ENCODE measurements around the gene OAF. TPM values are rescaled to one million over a fixed set of nuclear protein-coding genes. Genes with fewer than 3 reads are reported as not detected.
A peak's percentile ranks its signal among the peaks of the same experiment; 100 is the strongest.

The OAF gene
- total and polyA plus RNA-seq, 2 donors = 25.5 to 50.2 TPM

GRCh38 chr11:120217526-120217925 lies 6.7 kb downstream of the OAF start:
- peak overlapping the region; percentile 33 for H3K27ac ChIP-seq (ENCODE audit: low read depth)
- 83% methylated on average over 12 of the region's 12 CpGs for WGBS
- H3K4me1 ChIP-seq (ENCODE audit: insufficient read depth) = peaks cover 3% of the 10 kb centered on the region

GRCh38 chr11:120217941-120218694 lies 7.3 kb downstream of the OAF start:
- DNase-seq (ENCODE audit: extremely low spot score) = no peak
- Histone ChIP-seq H3K4me1 (ENCODE audit: insufficient read depth) (peaks cover 3% of the 10 kb centered on the region), H3K27ac (ENCODE audit: low read depth) (peak overlapping the region; percentile 75), H3K36me3 (ENCODE audit: insufficient read depth) (no peaks in the 10 kb centered on the region), H3K4me3 (ENCODE audit: low read depth, low read length) (no peak overlapping the region)
- WGBS = 42% methylated on average over 12 of the region's 12 CpGs

More at GRCh38 chr11:120217526-120217925, 6.7 kb downstream of the OAF start:
- H3K36me3 ChIP-seq (ENCODE audit: insufficient read depth) = no peaks in the 10 kb centered on the region
- DNase-seq (ENCODE audit: extremely low spot score) = no peak
- no peak overlapping the region for H3K4me3 ChIP-seq (ENCODE audit: low read depth, low read length)

GRCh38 chr11:120218695-120219033 lies 7.8 kb downstream of the OAF start:
- Histone ChIP-seq H3K27ac (ENCODE audit: low read depth) (peak overlapping the region; percentile 75), H3K4me1 (ENCODE audit: insufficient read depth) (peaks cover 3% of the 10 kb centered on the region)

GRCh38 chr11:120219232-120219937 lies 8.6 kb downstream of the OAF start:
- H3K4me3 ChIP-seq (ENCODE audit: low read depth, low read length) = no peak overlapping the region
- peak overlapping the region; percentile 48 for H3K27ac ChIP-seq (ENCODE audit: low read depth)
- H3K36me3 ChIP-seq (ENCODE audit: insufficient read depth) = no peaks in the 10 kb centered on the region
- no peak for DNase-seq (ENCODE audit: extremely low spot score)
- 61% methylated on average over 13 of the region's 13 CpGs for WGBS
- peaks cover 3% of the 10 kb centered on the region for H3K4me1 ChIP-seq (ENCODE audit: insufficient read depth)

More at GRCh38 chr11:120218695-120219033, 7.8 kb downstream of the OAF start:
- no peak for DNase-seq (ENCODE audit: extremely low spot score)
- H3K4me3 ChIP-seq (ENCODE audit: low read depth, low read length) = no peak overlapping the region
- 51% methylated on average over 10 of the region's 10 CpGs for WGBS
- H3K36me3 ChIP-seq (ENCODE audit: insufficient read depth) = no peaks in the 10 kb centered on the region

GRCh38 chr11:120219938-120220746 lies 9.3 kb downstream of the OAF start:
- Histone ChIP-seq H3K4me3 (ENCODE audit: low read depth, low read length) (no peak overlapping the region), H3K36me3 (ENCODE audit: insufficient read depth) (no peaks in the 10 kb centered on the region), H3K4me1 (ENCODE audit: insufficient read depth) (peaks cover 3% of the 10 kb centered on the region), H3K27ac (ENCODE audit: low read depth) (peak overlapping the region; percentile 48)
- 65% methylated on average over 9 of the region's 9 CpGs for WGBS
- DNase-seq (ENCODE audit: extremely low spot score) = no peak

- H3K4me3 ChIP-seq (ENCODE audit: low read depth, low read length) = no peak overlapping the region
- peaks cover 3% of the 10 kb centered on the region for H3K4me1 ChIP-seq (ENCODE audit: insufficient read depth)
- DNase-seq (ENCODE audit: extremely low spot score) = no peak
- no peak overlapping the region for H3K27ac ChIP-seq (ENCODE audit: low read depth)
- 93% methylated on average over 4 of the region's 4 CpGs for WGBS
- no peaks in the 10 kb centered on the region for H3K36me3 ChIP-seq (ENCODE audit: insufficient read depth)
Measured at GRCh38 chr11:120220747-120221037, 9.9 kb downstream of the OAF start.

- Histone ChIP-seq H3K27ac (ENCODE audit: low read depth) (peak overlapping the region; percentile 51), H3K4me1 (ENCODE audit: insufficient read depth) (peaks cover 3% of the 10 kb centered on the region), H3K36me3 (ENCODE audit: insufficient read depth) (no peaks in the 10 kb centered on the region), H3K4me3 (ENCODE audit: low read depth, low read length) (no peak overlapping the region)
- DNase-seq (ENCODE audit: extremely low spot score) = no peak
- WGBS = 87% methylated on average over 1 of the region's 1 CpG
Measured at GRCh38 chr11:120221115-120221752, 10.4 kb downstream of the OAF start.

GRCh38 chr11:120222916-120223315 lies 12.1 kb downstream of the OAF start:
- Histone ChIP-seq H3K4me1 (ENCODE audit: insufficient read depth) (peaks cover 3% of the 10 kb centered on the region), H3K27ac (ENCODE audit: low read depth) (no peak overlapping the region)
- 82% methylated on average over 8 of the region's 8 CpGs for WGBS

GRCh38 chr11:120223793-120224192 lies 13.0 kb downstream of the OAF start:
- DNase-seq (ENCODE audit: extremely low spot score) = no peak
- H3K4me1 ChIP-seq (ENCODE audit: insufficient read depth) = peaks cover 3% of the 10 kb centered on the region

More at GRCh38 chr11:120222916-120223315, 12.1 kb downstream of the OAF start:
- no peak for DNase-seq (ENCODE audit: extremely low spot score)
- Histone ChIP-seq H3K36me3 (ENCODE audit: insufficient read depth) (no peaks in the 10 kb centered on the region), H3K4me3 (ENCODE audit: low read depth, low read length) (no peak overlapping the region)

GRCh38 chr11:120224361-120224760 lies 13.5 kb downstream of the OAF start:
- H3K36me3 ChIP-seq (ENCODE audit: insufficient read depth) = no peaks in the 10 kb centered on the region
- peak overlapping the region; percentile 81 for H3K27ac ChIP-seq (ENCODE audit: low read depth)
- H3K4me1 ChIP-seq (ENCODE audit: insufficient read depth) = peaks cover 3% of the 10 kb centered on the region
- no peak for DNase-seq (ENCODE audit: extremely low spot score)
- WGBS = 67% methylated on average over 6 of the region's 6 CpGs
- H3K4me3 ChIP-seq (ENCODE audit: low read depth, low read length) = no peak overlapping the region

More at GRCh38 chr11:120223793-120224192, 13.0 kb downstream of the OAF start:
- H3K4me3 ChIP-seq (ENCODE audit: low read depth, low read length) = no peak overlapping the region
- WGBS = 25% methylated on average over 1 of the region's 1 CpG
- no peaks in the 10 kb centered on the region for H3K36me3 ChIP-seq (ENCODE audit: insufficient read depth)
- no peak overlapping the region for H3K27ac ChIP-seq (ENCODE audit: low read depth)

- Histone ChIP-seq H3K27ac (ENCODE audit: low read depth) (peak overlapping the region; percentile 81), H3K4me3 (ENCODE audit: low read depth, low read length) (no peak overlapping the region), H3K4me1 (ENCODE audit: insufficient read depth) (peaks cover 3% of the 10 kb centered on the region), H3K36me3 (ENCODE audit: insufficient read depth) (no peaks in the 10 kb centered on the region)
- WGBS = 48% methylated on average over 22 of the region's 22 CpGs
- DNase-seq (ENCODE audit: extremely low spot score) = no peak
Measured at GRCh38 chr11:120224972-120225909, 14.4 kb downstream of the OAF start.

GRCh38 chr11:120226242-120226641 lies 15.4 kb downstream of the OAF start:
- H3K27ac ChIP-seq (ENCODE audit: low read depth) = no peak overlapping the region
- no peak for DNase-seq (ENCODE audit: extremely low spot score)
- H3K4me1 ChIP-seq (ENCODE audit: insufficient read depth) = no peaks in the 10 kb centered on the region
- WGBS = 81% methylated on average over 5 of the region's 5 CpGs
- no peak overlapping the region for H3K4me3 ChIP-seq (ENCODE audit: low read depth, low read length)
- no peaks in the 10 kb centered on the region for H3K36me3 ChIP-seq (ENCODE audit: insufficient read depth)
